B cell (primary cell): ENCODE data around the gene ZBTB2. TPM values are rescaled to one million over a fixed set of nuclear protein-coding genes. Genes with fewer than 3 reads are reported as not detected.

Experiments used
- ATAC-seq: fragments of 200-7000 bp; cut with Tn5 transposase; one replicate; pipeline ENCODE4 v1.10.0; 2021; ENCODE audit warnings: low read depth, mild to moderate bottlenecking, moderate number of reproducible peaks, moderate library complexity
- CTCF ChIA-PET: fragments of 350-600 bp; sonication (Branson Sonifier 250); formaldehyde crosslinking; loops from one replicate; lab custom pipeline; 2021; ENCODE audit warnings: antibody characterized with exemption, inconsistent platforms; lab: Charles Lee
- POLR2A ChIA-PET: fragments of 350-600 bp; sonication (Branson Sonifier 250); formaldehyde crosslinking; loops from one replicate; lab custom pipeline; 2021; ENCODE audit warnings: antibody characterized with exemption; lab: Charles Lee
- DNase-seq: peaks from one replicate; pipeline ENCODE4 v3.0.0; 2013
- H2AFZ ChIP-seq: 2 replicates; pipeline ENCODE4 v1.6.1; 2012; ENCODE audit warnings: mild to moderate bottlenecking, low read depth, low read length; ENCODE audit not compliant: insufficient read depth, poor library complexity, severe bottlenecking
- H3K27ac ChIP-seq, 2 donors: 1 replicate in 1 of 2; 2 replicates in 1 of 2; pipeline ENCODE4 v1.5.1; 2012 to 2013; ENCODE audit warnings: low read length in 2 of 2, mild to moderate bottlenecking in 2 of 2, moderate library complexity in 1 of 2
- H3K27me3 ChIP-seq, 4 experiments: fragments of 200-600 bp in 1 of 4; sonication (generic) in 1 of 4; replicated peaks in 1 of 4; 1 replicate in 2 of 4; 2 replicates in 2 of 4; pipeline versions ENCODE4 v1.6.1 to v1.7.0; 2013 to 2016; ENCODE audit warnings: low read length in 3 of 4, mild to moderate bottlenecking in 2 of 4, mixed read lengths in 1 of 4, moderate library complexity in 1 of 4; ENCODE audit not compliant: insufficient read depth in 4 of 4, control insufficient read depth in 3 of 4; ENCODE audit errors: control extremely low read depth in 1 of 4
- H3K36me3 ChIP-seq, 2 experiments: replicated peaks in 1 of 2; 1 replicate in 1 of 2; 2 replicates in 1 of 2; pipeline versions ENCODE4 v1.6.1 to v1.7.1; 2013; ENCODE audit warnings: low read length in 1 of 2; ENCODE audit not compliant: insufficient read depth in 2 of 2, control insufficient read depth in 1 of 2; ENCODE audit errors: control extremely low read depth in 1 of 2, extremely low read depth in 1 of 2
- H3K4me1 ChIP-seq, 2 donors: fragments of 200-600 bp in 1 of 2; sonication (generic) in 1 of 2; 1 replicate in 1 of 2; 2 replicates in 1 of 2; pipeline versions ENCODE4 v1.5.1 to v1.6.1; 2013 to 2017; ENCODE audit warnings: low read length in 2 of 2; ENCODE audit not compliant: control insufficient read depth in 2 of 2, insufficient read depth in 2 of 2
- H3K4me2 ChIP-seq: replicated peaks from 2 replicates; pipeline ENCODE3; 2012; ENCODE audit warnings: mild to moderate bottlenecking, low read depth, low read length; ENCODE audit not compliant: poor library complexity, severe bottlenecking
- H3K4me3 ChIP-seq, 5 experiments: fragments of 200-600 bp in 1 of 5; sonication (generic) in 1 of 5; 1 replicate in 3 of 5; 2 replicates in 2 of 5; pipeline versions ENCODE4 v1.5.1 to v1.7.0; 2011 to 2016; ENCODE audit warnings: low read length in 4 of 5, mild to moderate bottlenecking in 4 of 5, low read depth in 2 of 5, control low read depth in 1 of 5, moderate library complexity in 1 of 5; ENCODE audit not compliant: insufficient read depth in 1 of 5; ENCODE audit errors: control extremely low read depth in 1 of 5, extremely low read depth in 1 of 5
- H3K79me2 ChIP-seq: fragments of 200-600 bp; sonication (generic); one replicate; pipeline ENCODE4 v1.6.0; 2016; ENCODE audit warnings: low read length; ENCODE audit not compliant: control insufficient read depth, insufficient read depth
- H3K9ac ChIP-seq: fragments of 200-600 bp; sonication (generic); 2 replicates; pipeline ENCODE4 v1.6.1; 2017; ENCODE audit warnings: mild to moderate bottlenecking, low read length, moderate library complexity
- H3K9me3 ChIP-seq, 3 donors: one replicate each; pipeline versions ENCODE4 v1.6.1 to v1.7.1; 2013; ENCODE audit warnings: low read length in 2 of 3; ENCODE audit not compliant: control insufficient read depth in 2 of 3, insufficient read depth in 1 of 3; ENCODE audit errors: control extremely low read depth in 1 of 3
- H4K20me1 ChIP-seq: 2 replicates; pipeline ENCODE4 v1.6.0; 2012; ENCODE audit warnings: mild to moderate bottlenecking, low read length; ENCODE audit not compliant: insufficient read depth, control insufficient read depth, poor library complexity, severe bottlenecking
- H3K27ac Mint-ChIP-seq: one replicate; pipeline ENCODE4 v1.8.0; 2021; ENCODE audit warnings: mixed read lengths
- H3K27me3 Mint-ChIP-seq: one replicate; pipeline ENCODE4 v1.8.0; 2021; ENCODE audit warnings: mixed read lengths
- H3K4me1 Mint-ChIP-seq: one replicate; pipeline ENCODE4 v1.8.0; 2021; ENCODE audit warnings: mixed read lengths
- H3K4me3 Mint-ChIP-seq: one replicate; pipeline ENCODE4 v1.8.0; 2021; ENCODE audit warnings: mixed read lengths
- H3K9me3 Mint-ChIP-seq: one replicate; pipeline ENCODE4 v1.8.0; 2022; ENCODE audit warnings: mixed read lengths; ENCODE audit not compliant: insufficient read depth
- CTCF ChIP-seq: fragments of 200-600 bp; IDR thresholded peaks from one replicate; pipeline ENCODE4 v1.8.0; 2022; ENCODE audit warnings: antibody characterized with exemption, mild to moderate bottlenecking
- EZH2 ChIP-seq: IDR thresholded peaks from 2 replicates; pipeline ENCODE4 v1.6.1; 2012; ENCODE audit warnings: borderline replicate concordance, low read depth, mild to moderate bottlenecking, moderate library complexity, low read length; ENCODE audit not compliant: insufficient read depth, poor library complexity, severe bottlenecking
- WGBS: methylation state at CpG from one replicate; pipeline ENCODE4 v1.1.5; 2013; ENCODE audit warnings: missing lambda C conversion rate; ENCODE audit not compliant: insufficient coverage; 5-methylcytosine and 5-hydroxymethylcytosine counted together
- intact Hi-C: fragments of 100-400 bp; cut with micrococcal nuclease; formaldehyde crosslinking; loops from one replicate; pipeline ENCODE4 v1.10.0; 2022
- polyA plus RNA-seq: library from polyadenylated mRNA; depleted of rRNA; stranded (reverse); fragments of >200 nt; gene quantifications from 2 replicates; pipeline ENCODE4 v1.2.3, GENCODE V29; 2012
- total RNA-seq, 2 donors: library from RNA; stranded (reverse); fragments of 120-200 nt in 1 of 2; gene quantifications; 1 replicate in 1 of 2; 2 replicates in 1 of 2; pipeline versions ENCODE4 v1.2.3 to v1.2.4, GENCODE V29; 2013 to 2022

Gene ZBTB2
- total and polyA plus RNA-seq, 2 donors (not counting 1 experiment from before 2014, with no cell fraction given): 15.9 to 17.6 TPM

GRCh38 chr6:151388997-151389617 is 2.3 kb downstream of the ZBTB2 start:
- H4K20me1 ChIP-seq: peaks cover 21% of the 10 kb centered on the region
- Mint-ChIP-seq H3K27ac (peak overlapping the region; percentile 95), H3K9me3 (no peaks in the 10 kb centered on the region), H3K4me1 (peaks cover 51% of the 10 kb centered on the region), H3K4me3 (peak overlapping the region; percentile 93), H3K27me3 (no peaks in the 10 kb centered on the region)
- H2AFZ ChIP-seq: peak overlapping the region; percentile 91
- ChIA-PET POLR2A (interaction anchor here (1.2 to 2.1 kb wide), 2 partner anchors 63 to 913 kb away, joined by 3 to 16 read pairs; partner anchors contain the start of gene RMND1), CTCF (interaction anchor here (0.6 to 2.5 kb wide), 7 partner anchors 16 to 65 kb away, joined by 3 to 11 read pairs (median 5); partner anchors contain the start of gene RMND1)
- peaks cover 58% of the 10 kb centered on the region for H3K79me2 ChIP-seq
- H3K9me3 ChIP-seq: no peaks in the 10 kb centered on the region
- intact Hi-C loops: no loop called here
- ATAC-seq: no peak
- H3K4me1 ChIP-seq: peaks cover 44 to 48% of the 10 kb centered on the region in 2 donors
- H3K4me2 ChIP-seq: peak overlapping the region; percentile 90
- no peaks in the 10 kb centered on the region for H3K27me3 ChIP-seq
- H3K36me3 ChIP-seq: peaks cover 0 to 3% of the 10 kb centered on the region in 2 experiments
- 80% methylated on average over 1 of the region's 12 CpGs for WGBS
- peak overlapping the region; percentile 80 to 95 (median 89) for H3K4me3 ChIP-seq
- H3K9ac ChIP-seq: peak overlapping the region; percentile 94
- DNase-seq: no peak
- peak overlapping the region; percentile 89 to 97 for H3K27ac ChIP-seq
- TF ChIP-seq CTCF (no peak), EZH2 (no peak)

GRCh38 chr6:151388236-151388635 is 3.1 kb downstream of the ZBTB2 start:
- intact Hi-C loops: no loop called here

More at GRCh38 chr6:151388236-151388635, 3.1 kb downstream of the ZBTB2 start:
- CTCF ChIA-PET: interaction anchor here (1.0 kb wide), 1 partner anchor 53 kb away, joined by 3 read pairs; no protein-coding TSS in a partner anchor
- H3K9me3 Mint-ChIP-seq: no peaks in the 10 kb centered on the region
- H3K9ac ChIP-seq: no peak overlapping the region
- WGBS: 40% methylated on average over 1 of the region's 2 CpGs
- H3K4me1 ChIP-seq: peaks cover 36 to 41% of the 10 kb centered on the region in 2 donors
- H4K20me1 ChIP-seq: peaks cover 12% of the 10 kb centered on the region
- H3K27me3 Mint-ChIP-seq: no peaks in the 10 kb centered on the region
- H3K27me3 ChIP-seq: no peaks in the 10 kb centered on the region
- H3K27ac Mint-ChIP-seq: peak overlapping the region; percentile 76
- H3K36me3 ChIP-seq: peaks cover 0 to 6% of the 10 kb centered on the region in 2 experiments
- H3K9me3 ChIP-seq: no peaks in the 10 kb centered on the region
- no peak for DNase-seq
- H3K4me3 ChIP-seq: no peak overlapping the region
- POLR2A ChIA-PET: interaction anchor here (0.6 kb wide), 1 partner anchor 8 kb away, joined by 3 read pairs; no protein-coding TSS in a partner anchor
- no peak for TF ChIP-seq CTCF
- no peak for TF ChIP-seq EZH2
- no peak for ATAC-seq
- peak overlapping the region in 1 of 2 donors; percentile 97 for H3K27ac ChIP-seq
- no peak overlapping the region for H3K4me2 ChIP-seq
- H3K4me1 Mint-ChIP-seq: peaks cover 47% of the 10 kb centered on the region
- H3K79me2 ChIP-seq: peaks cover 58% of the 10 kb centered on the region
- H3K4me3 Mint-ChIP-seq: peak overlapping the region; percentile 61
- no peak overlapping the region for H2AFZ ChIP-seq
